Nephron (organoid): Measurements from ENCODE around the gene SULT4A1.

Source experiments
- H3K27ac Mint-ChIP-seq, 3 experiments: 2 replicates each; pipeline ENCODE4 v1.8.0; 2020; ENCODE audit warnings: mixed read lengths in 3 of 3, mild to moderate bottlenecking in 2 of 3, moderate library complexity in 1 of 3
- H3K27me3 Mint-ChIP-seq: 2 replicates; pipeline ENCODE4 v1.8.0; 2021; ENCODE audit warnings: low read depth, mild to moderate bottlenecking, moderate library complexity, mixed read lengths
- H3K36me3 Mint-ChIP-seq: 2 replicates; pipeline ENCODE4 v1.8.0; 2020; ENCODE audit warnings: low read depth, mixed read lengths
- H3K4me1 Mint-ChIP-seq: 2 replicates; pipeline ENCODE4 v1.8.0; 2020; ENCODE audit warnings: mixed read lengths
- H3K4me3 Mint-ChIP-seq, 3 experiments: 2 replicates each; pipeline ENCODE4 v1.8.0; 2020; ENCODE audit warnings: mild to moderate bottlenecking in 3 of 3, mixed read lengths in 3 of 3, moderate library complexity in 2 of 3
- H3K9me3 Mint-ChIP-seq: 2 replicates; pipeline ENCODE4 v1.8.0; 2020; ENCODE audit warnings: mixed read lengths
- TF ChIP-seq, protein P1 (sequence below), 3 experiments: fragments of 200-600 bp; sonication (generic); IDR thresholded peaks; one replicate each; pipeline ENCODE4 v1.5.0; 2021; ENCODE audit warnings: antibody characterized with exemption in 3 of 3; ENCODE audit not compliant: unreplicated experiment in 3 of 3

Gene SULT4A1

DNA sequence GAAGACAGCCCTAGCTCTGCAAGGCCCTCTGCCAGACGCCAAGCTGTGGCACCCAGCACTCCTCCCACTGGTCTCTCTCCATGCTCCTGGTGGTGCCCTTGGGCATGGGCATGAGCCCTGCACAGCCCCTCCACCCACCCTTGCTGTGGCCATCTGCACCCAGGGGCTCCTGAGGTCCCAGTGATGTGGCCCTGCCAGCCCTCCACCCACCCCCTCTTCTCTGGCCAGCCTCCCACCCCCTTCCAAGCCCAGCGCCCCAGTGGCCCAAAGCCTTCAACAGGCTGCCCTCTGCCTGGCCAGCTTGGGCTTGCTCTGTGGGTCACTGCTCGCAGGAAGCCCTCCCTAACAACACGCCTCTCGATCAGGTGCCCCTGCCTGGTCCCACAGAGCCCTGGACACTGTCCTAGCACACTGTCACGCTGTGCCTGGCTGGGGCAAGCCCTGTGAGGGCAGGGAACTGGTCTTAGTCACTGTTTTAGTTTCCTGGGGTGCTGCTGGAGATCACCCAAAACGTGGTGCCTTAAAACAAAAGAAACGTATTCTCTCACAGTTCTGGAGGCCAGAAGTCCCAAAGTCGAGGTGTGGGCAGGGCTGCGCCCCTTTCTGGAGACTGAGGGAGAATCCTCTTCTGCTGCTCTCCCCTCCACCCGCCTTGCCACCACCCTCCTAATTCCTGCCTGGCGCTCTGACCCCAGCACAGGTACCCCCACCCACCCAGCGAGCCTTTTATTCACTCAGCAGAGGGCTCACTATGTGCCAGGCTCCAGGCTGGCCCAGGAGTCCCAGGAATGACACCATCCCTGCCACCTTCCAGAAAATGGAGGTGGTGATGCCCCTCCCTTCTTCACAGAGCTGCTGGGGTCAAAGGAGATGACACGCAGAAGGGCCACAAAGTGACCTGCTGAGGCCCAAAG, 14.7 kb downstream of the SULT4A1 start:
- Mint-ChIP-seq H3K4me3 (no peak overlapping the region), H3K36me3 (no peaks in the 10 kb centered on the region), H3K27me3 (peaks cover 13% of the 10 kb centered on the region), H3K4me1 (no peaks in the 10 kb centered on the region), H3K27ac (no peak overlapping the region), H3K9me3 (no peaks in the 10 kb centered on the region)
- TF ChIP-seq, protein P1, sequence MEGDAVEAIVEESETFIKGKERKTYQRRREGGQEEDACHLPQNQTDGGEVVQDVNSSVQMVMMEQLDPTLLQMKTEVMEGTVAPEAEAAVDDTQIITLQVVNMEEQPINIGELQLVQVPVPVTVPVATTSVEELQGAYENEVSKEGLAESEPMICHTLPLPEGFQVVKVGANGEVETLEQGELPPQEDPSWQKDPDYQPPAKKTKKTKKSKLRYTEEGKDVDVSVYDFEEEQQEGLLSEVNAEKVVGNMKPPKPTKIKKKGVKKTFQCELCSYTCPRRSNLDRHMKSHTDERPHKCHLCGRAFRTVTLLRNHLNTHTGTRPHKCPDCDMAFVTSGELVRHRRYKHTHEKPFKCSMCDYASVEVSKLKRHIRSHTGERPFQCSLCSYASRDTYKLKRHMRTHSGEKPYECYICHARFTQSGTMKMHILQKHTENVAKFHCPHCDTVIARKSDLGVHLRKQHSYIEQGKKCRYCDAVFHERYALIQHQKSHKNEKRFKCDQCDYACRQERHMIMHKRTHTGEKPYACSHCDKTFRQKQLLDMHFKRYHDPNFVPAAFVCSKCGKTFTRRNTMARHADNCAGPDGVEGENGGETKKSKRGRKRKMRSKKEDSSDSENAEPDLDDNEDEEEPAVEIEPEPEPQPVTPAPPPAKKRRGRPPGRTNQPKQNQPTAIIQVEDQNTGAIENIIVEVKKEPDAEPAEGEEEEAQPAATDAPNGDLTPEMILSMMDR (IDR thresholded peaks at IDR 0.05; ENCODE audit: unreplicated experiment in 3 of 3) = no peak

DNA sequence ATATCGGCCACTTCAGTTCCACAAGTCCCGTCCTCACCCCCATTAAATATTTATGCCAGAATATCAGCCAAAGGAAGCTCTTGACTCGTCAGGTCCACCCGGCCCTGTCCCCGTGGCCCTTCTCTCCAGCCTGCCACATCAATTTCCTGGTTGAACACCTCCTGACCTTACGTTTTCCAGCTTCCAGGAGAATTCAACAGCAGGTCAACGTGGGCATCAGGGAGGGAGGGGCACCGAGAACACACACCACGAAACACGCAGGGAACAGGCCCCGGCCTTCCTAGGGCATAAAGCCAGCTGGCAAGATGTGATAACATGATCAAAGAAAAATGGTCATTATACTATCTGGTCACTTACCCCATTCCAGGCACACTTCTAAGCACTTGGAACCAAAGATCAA, 15.3 kb downstream of the SULT4A1 start:
- Mint-ChIP-seq H3K4me1 (no peaks in the 10 kb centered on the region), H3K27ac (no peak overlapping the region), H3K27me3 (peaks cover 13% of the 10 kb centered on the region), H3K4me3 (no peak overlapping the region), H3K36me3 (no peaks in the 10 kb centered on the region), H3K9me3 (no peaks in the 10 kb centered on the region)
- TF ChIP-seq, protein P1 (IDR thresholded peaks at IDR 0.05; ENCODE audit: unreplicated experiment in 3 of 3) = no peak

DNA sequence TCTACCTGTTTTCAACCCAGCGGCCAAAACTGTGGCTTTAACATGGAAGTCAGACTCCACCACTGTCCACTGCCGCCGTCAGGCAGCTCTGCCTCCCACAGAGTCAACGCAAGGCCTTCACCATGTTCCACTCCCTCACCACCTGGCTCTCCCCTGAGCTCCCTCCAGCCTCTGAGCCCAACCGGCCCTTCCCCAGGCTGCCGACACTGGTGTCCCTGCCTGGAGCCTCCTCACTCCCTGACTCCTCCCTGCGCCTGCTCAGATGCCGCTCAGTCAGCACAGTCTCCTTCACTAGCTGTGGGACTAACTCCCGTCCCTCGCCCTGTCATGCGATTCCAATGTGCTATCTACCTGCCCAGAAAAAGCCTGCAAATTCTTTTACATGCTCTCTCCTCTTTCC, 16.3 kb downstream of the SULT4A1 start:
- Mint-ChIP-seq H3K27ac (no peak overlapping the region), H3K36me3 (no peaks in the 10 kb centered on the region), H3K9me3 (no peaks in the 10 kb centered on the region), H3K4me1 (no peaks in the 10 kb centered on the region), H3K4me3 (no peak overlapping the region), H3K27me3 (peaks cover 13% of the 10 kb centered on the region)
- TF ChIP-seq, protein P1 (IDR thresholded peaks at IDR 0.05; ENCODE audit: unreplicated experiment in 3 of 3) = no peak

DNA sequence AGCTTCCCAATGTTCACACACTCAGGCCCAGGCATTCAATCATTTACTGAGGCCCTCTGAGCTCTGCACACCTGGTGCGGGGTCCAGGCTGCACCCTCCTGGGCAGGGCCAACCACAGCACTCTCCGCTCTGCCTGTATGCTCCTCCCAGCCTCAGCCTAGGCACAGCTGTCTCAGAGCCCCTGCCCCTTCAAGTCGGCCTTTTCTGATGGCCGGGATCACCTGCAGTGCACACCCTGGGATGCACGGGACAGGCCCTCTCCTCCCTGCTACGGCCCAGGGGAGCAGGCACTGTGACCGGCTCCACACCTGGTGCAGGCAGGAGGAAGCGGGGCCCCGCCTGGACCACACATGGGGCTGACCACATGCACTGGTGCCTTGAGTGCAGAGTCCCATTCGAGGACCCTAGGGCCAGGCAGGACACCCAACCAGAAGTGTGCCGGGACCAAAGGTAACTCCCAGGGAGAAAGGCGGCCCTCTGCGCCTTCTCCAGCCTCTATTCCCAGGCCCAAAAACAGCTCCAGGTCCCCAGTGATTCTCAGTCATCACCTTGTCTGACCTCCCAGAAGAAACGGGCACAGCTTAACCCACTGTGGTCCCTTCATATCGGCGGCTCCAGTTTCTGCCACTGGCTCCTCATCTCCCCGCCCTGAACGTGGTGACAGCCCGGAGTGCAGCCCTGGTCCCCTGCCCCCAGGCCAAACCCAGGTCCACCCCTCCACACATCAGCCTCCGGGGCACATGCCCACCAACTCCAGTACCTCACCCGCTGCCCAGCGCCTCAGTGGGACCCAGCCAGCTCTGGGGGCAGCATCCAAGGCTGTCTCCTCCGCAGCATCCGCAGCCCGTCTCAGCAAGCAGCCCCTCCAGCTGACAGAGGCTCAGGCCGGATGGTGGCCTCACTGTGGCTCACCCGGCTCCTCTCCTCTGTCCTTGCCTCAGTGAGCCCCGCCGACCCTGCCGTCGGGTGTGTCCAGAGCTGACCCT, 17.5 kb downstream of the SULT4A1 start:
- no peaks in the 10 kb centered on the region for H3K36me3 Mint-ChIP-seq
- H3K27me3 Mint-ChIP-seq = peaks cover 13% of the 10 kb centered on the region
- no peaks in the 10 kb centered on the region for H3K4me1 Mint-ChIP-seq
- no peak overlapping the region for H3K4me3 Mint-ChIP-seq
- no peaks in the 10 kb centered on the region for H3K9me3 Mint-ChIP-seq
- H3K27ac Mint-ChIP-seq = no peak overlapping the region
- TF ChIP-seq, protein P1 (IDR thresholded peaks at IDR 0.05; ENCODE audit: unreplicated experiment in 3 of 3) = no peak

DNA sequence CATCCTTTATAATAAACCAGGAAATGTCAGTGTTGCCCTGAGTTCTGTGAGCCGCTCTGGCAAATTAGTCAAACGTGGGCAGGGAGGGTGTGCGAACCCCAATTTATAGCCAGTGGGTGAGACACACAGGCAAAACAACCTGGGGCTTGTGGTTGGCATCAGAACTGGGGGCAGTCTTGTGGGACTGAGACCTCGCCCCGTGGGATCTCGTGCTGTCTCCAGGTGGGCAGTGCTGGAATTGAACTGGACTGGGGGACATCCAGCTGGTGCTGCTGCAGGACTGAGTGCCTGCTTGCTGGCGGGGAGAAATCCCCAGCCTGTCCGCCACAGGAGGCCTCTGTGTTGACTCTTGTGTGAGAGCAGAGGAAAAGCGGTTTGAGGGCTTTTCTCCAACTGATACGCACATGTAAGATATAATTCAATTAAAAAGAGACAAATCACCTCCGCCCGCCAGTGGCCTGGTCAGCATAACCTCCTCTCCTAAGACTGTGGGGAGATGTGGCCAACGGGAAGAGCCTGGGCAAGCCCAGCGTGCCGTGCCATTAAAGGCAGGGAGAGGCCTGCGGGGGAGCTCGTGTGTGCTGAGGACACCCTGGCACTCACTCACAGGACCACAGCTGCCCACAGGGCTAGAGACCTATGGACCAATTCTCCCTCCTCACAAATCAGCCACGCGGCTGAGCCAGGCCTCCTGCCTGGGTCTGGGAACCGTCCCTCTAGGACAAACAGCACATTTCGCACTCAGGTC, 18.4 kb downstream of the SULT4A1 start:
- peaks cover 12% of the 10 kb centered on the region for H3K27me3 Mint-ChIP-seq
- no peaks in the 10 kb centered on the region for H3K36me3 Mint-ChIP-seq
- TF ChIP-seq, protein P1 (IDR thresholded peaks at IDR 0.05; ENCODE audit: unreplicated experiment in 3 of 3) = no peak
- no peak overlapping the region for H3K4me3 Mint-ChIP-seq
- H3K9me3 Mint-ChIP-seq = no peaks in the 10 kb centered on the region
- H3K27ac Mint-ChIP-seq = no peak overlapping the region
- no peaks in the 10 kb centered on the region for H3K4me1 Mint-ChIP-seq
